Hepatocyte (in vitro differentiated cells): ENCODE results near the gene NMNAT2. TPM values are rescaled to one million over a fixed set of nuclear protein-coding genes. Genes with fewer than 3 reads are reported as not detected.

ENCODE experiments used
- DNase-seq: peaks from one replicate; pipeline ENCODE4 v3.0.0-alpha.2; 2016; ENCODE audit warnings: low spot score
- H2AFZ ChIP-seq: fragments of 200-600 bp; sonication (generic); 2 replicates; pipeline ENCODE4 v1.6.0; 2016; ENCODE audit warnings: antibody characterized with exemption, mild to moderate bottlenecking
- H3K27ac ChIP-seq: fragments of 200-600 bp; sonication (generic); 2 replicates; pipeline ENCODE4 v1.5.1; 2016; ENCODE audit warnings: mild to moderate bottlenecking
- H3K27me3 ChIP-seq: fragments of 200-600 bp; sonication (generic); 2 replicates; pipeline ENCODE4 v1.6.1; 2016
- H3K36me3 ChIP-seq: fragments of 200-600 bp; sonication (generic); replicated peaks from 2 replicates; pipeline ENCODE4 v1.5.1; 2016; ENCODE audit warnings: low read depth; ENCODE audit not compliant: insufficient read depth
- H3K4me1 ChIP-seq: fragments of 200-600 bp; sonication (generic); 2 replicates; pipeline ENCODE4 v1.5.1; 2016; ENCODE audit warnings: mild to moderate bottlenecking, moderate library complexity; ENCODE audit not compliant: insufficient read depth
- H3K4me2 ChIP-seq: fragments of 200-600 bp; sonication (generic); 2 replicates; pipeline ENCODE4 v1.6.0; 2016
- H3K4me3 ChIP-seq: fragments of 200-600 bp; sonication (generic); 2 replicates; pipeline ENCODE4 v1.5.1; 2016; ENCODE audit warnings: mild to moderate bottlenecking
- H3K79me2 ChIP-seq: fragments of 200-600 bp; sonication (generic); 2 replicates; pipeline ENCODE4 v1.6.0; 2017; ENCODE audit warnings: mild to moderate bottlenecking
- H3K9me2 ChIP-seq: fragments of 200-600 bp; sonication (generic); replicated peaks from 2 replicates; pipeline ENCODE4 v1.6.0; 2017; ENCODE audit warnings: mild to moderate bottlenecking; ENCODE audit not compliant: insufficient read depth
- H3K9me3 ChIP-seq: fragments of 200-600 bp; sonication (generic); 2 replicates; pipeline ENCODE4 v1.5.1; 2016; ENCODE audit warnings: low read depth, mild to moderate bottlenecking
- H4K20me1 ChIP-seq: fragments of 200-600 bp; sonication (generic); 2 replicates; pipeline ENCODE4 v1.6.0; 2016; ENCODE audit warnings: mild to moderate bottlenecking; ENCODE audit not compliant: insufficient read depth, poor library complexity, severe bottlenecking
- CTCF ChIP-seq: fragments of 200-600 bp; sonication (generic); IDR thresholded peaks from 2 replicates; pipeline ENCODE4 v1.5.1; 2016; ENCODE audit warnings: antibody characterized with exemption, mild to moderate bottlenecking; ENCODE audit not compliant: poor library complexity
- EZH2 ChIP-seq: fragments of 200-600 bp; sonication (generic); IDR thresholded peaks from 2 replicates; pipeline ENCODE4 v1.6.1; 2016; ENCODE audit warnings: antibody characterized with exemption, mild to moderate bottlenecking, borderline replicate concordance
- EZH2phosphoT487 ChIP-seq: fragments of 200-600 bp; sonication (generic); IDR thresholded peaks from one replicate; pipeline ENCODE4 v1.6.1; 2018; ENCODE audit warnings: antibody characterized with exemption, mild to moderate bottlenecking, low read depth, moderate library complexity; ENCODE audit not compliant: unreplicated experiment, severe bottlenecking
- WGBS: methylation state at CpG from one replicate; pipeline ENCODE4 v1.1.6; 2016; ENCODE audit warnings: low lambda C conversion rate; ENCODE audit errors: missing lambda C conversion rate; 5-methylcytosine and 5-hydroxymethylcytosine counted together
- polyA plus RNA-seq: library from polyadenylated mRNA; unstranded; fragments of >200 nt; fragmentation: Nextera tagmentation; extraction: Ambion mirVana; gene quantifications from 2 replicates; pipeline ENCODE4 v1.2.1, GENCODE V29; 2016
- total RNA-seq: library from RNA; depleted of rRNA; stranded (reverse); fragments of >200 nt; gene quantifications from 2 replicates; pipeline ENCODE4 v1.2.3, GENCODE V29; 2014

The NMNAT2 gene
- total and polyA plus RNA-seq, 2 experiments from 2014 or later: 0.66 to 1.00 TPM

- DNase-seq: peak; percentile 80
- Histone ChIP-seq H3K4me1 (peaks cover 22% of the 10 kb centered on the region), H3K27me3 (no peaks in the 10 kb centered on the region), H3K4me3 (no peak overlapping the region), H3K9me3 (no peaks in the 10 kb centered on the region), H2AFZ (peak overlapping the region; percentile 38), H3K27ac (peak overlapping the region; percentile 80), H3K4me2 (peak overlapping the region; percentile 70), H3K36me3 (no peaks in the 10 kb centered on the region), H3K9me2 (no peaks in the 10 kb centered on the region), H3K79me2 (no peaks in the 10 kb centered on the region), H4K20me1 (no peaks in the 10 kb centered on the region)
- peak; percentile 70 for TF ChIP-seq CTCF
- no peak for TF ChIP-seq EZH2phosphoT487
- WGBS: 8% methylated on average over 15 of the region's 15 CpGs
Observed at GRCh38 chr1:183234660-183235476, 183.3 kb downstream of the NMNAT2 start.

- DNase-seq: no peak
- Histone ChIP-seq H3K4me2 (no peak overlapping the region), H3K4me1 (peaks cover 25% of the 10 kb centered on the region), H3K79me2 (no peaks in the 10 kb centered on the region), H3K27ac (no peak overlapping the region), H2AFZ (no peak overlapping the region), H3K27me3 (no peaks in the 10 kb centered on the region), H3K36me3 (no peaks in the 10 kb centered on the region), H3K4me3 (no peak overlapping the region), H3K9me2 (no peaks in the 10 kb centered on the region), H4K20me1 (no peaks in the 10 kb centered on the region), H3K9me3 (no peaks in the 10 kb centered on the region)
- TF ChIP-seq EZH2 (no peak), EZH2phosphoT487 (no peak), CTCF (no peak)
Observed at GRCh38 chr1:183233113-183233512, 185.1 kb downstream of the NMNAT2 start.

GRCh38 chr1:183231545-183231944, 186.6 kb downstream of the NMNAT2 start:
- H3K27ac ChIP-seq: no peak overlapping the region
- H3K27me3 ChIP-seq: no peaks in the 10 kb centered on the region
- H3K9me2 ChIP-seq: no peaks in the 10 kb centered on the region
- no peaks in the 10 kb centered on the region for H4K20me1 ChIP-seq
- no peak overlapping the region for H3K4me3 ChIP-seq
- WGBS: 97% methylated on average over 1 of the region's 1 CpG
- TF ChIP-seq CTCF (no peak), EZH2 (no peak), EZH2phosphoT487 (no peak)
- H3K9me3 ChIP-seq: no peaks in the 10 kb centered on the region
- H3K36me3 ChIP-seq: no peaks in the 10 kb centered on the region
- peaks cover 19% of the 10 kb centered on the region for H3K4me1 ChIP-seq
- DNase-seq: no peak
- no peaks in the 10 kb centered on the region for H3K79me2 ChIP-seq
- H2AFZ ChIP-seq: no peak overlapping the region
- H3K4me2 ChIP-seq: no peak overlapping the region
